K562 (cell line): ENCODE data around the gene USP15. TPM values are rescaled to one million over a fixed set of nuclear protein-coding genes. Genes with fewer than 3 reads are reported as not detected.

Experiments used
- HSF4 ChIP-seq: fragments of 250-450 bp; sonication (Bioruptor Pico); IDR thresholded peaks from 2 replicates; pipeline ENCODE4 v2.1.2; 2022; ENCODE audit warnings: mild to moderate bottlenecking, moderate library complexity, borderline replicate concordance
- ZNF41 ChIP-seq: fragments of 250-450 bp; sonication (Bioruptor Pico); conservative IDR thresholded peaks from 2 replicates; pipeline ENCODE4 v1.4.0; 2020; ENCODE audit warnings: mild to moderate bottlenecking
- polyA plus RNA-seq, 8 experiments: library from polyadenylated mRNA; depleted of rRNA in 4 of 8; stranded (reverse) in 5 of 8; unstranded in 3 of 8; fragments of >200 nt; fragmentation: Nextera tagmentation in 2 of 8; fragmentation: Illumina TruSeq in 1 of 8; extraction: Ambion mirVana in 2 of 8; extraction: Trizol in 1 of 8; gene quantifications; 2 replicates each; pipeline versions ENCODE4 v1.2.1 to v1.2.3, GENCODE V29; 2011 to 2014; ENCODE audit warnings: inconsistent platforms in 1 of 8, missing spikeins in 1 of 8
- total RNA-seq, 7 experiments: library from RNA; depleted of rRNA in 6 of 7; stranded (reverse); fragments of >200 nt in 6 of 7; fragmentation: Illumina TruSeq in 2 of 7; extraction: Trizol in 2 of 7; gene quantifications; 2 replicates each; pipeline versions ENCODE4 v1.2.1 to v1.2.3, GENCODE V29; 2011 to 2021; ENCODE audit warnings: low replicate concordance in 1 of 7
- TF ChIP-seq, protein P1 (sequence below): fragments of 450-650 bp; IDR thresholded peaks from 2 replicates; pipeline ENCODE4 v1.6.1; 2016; ENCODE audit warnings: mild to moderate bottlenecking, moderate library complexity
- TF ChIP-seq, protein P2 (sequence below): fragments of 450-650 bp; formaldehyde crosslinking; IDR thresholded peaks from 2 replicates; pipeline ENCODE4 v1.4.0; 2020; ENCODE audit warnings: mild to moderate bottlenecking, moderate library complexity

The USP15 gene
- total and polyA plus RNA-seq, 9 of the 15 experiments (the other 6 are each of a cell fraction or from before 2014, with no cell fraction given), result 140 to 272 (median 182) TPM

DNA sequence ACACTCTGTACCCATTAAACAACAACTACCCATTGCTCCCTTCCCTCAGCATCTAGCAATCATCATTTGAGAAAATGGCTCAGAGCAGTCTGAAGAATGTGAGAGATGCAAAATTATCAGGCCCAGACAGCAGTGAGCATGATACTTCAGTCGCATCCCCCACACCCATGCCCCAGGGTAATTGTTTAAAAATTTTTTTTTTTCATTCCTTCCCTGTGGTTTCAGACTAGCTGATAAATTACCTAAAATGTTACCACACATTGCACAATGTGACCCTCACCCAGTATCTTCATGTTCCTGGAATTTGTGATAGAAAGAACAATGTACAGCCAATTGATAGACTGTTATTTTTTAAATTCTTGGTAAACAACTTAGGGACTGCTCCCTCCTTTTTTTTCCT is 11.3 kb upstream of the USP15 start (continued):
- TF ChIP-seq, protein P1, sequence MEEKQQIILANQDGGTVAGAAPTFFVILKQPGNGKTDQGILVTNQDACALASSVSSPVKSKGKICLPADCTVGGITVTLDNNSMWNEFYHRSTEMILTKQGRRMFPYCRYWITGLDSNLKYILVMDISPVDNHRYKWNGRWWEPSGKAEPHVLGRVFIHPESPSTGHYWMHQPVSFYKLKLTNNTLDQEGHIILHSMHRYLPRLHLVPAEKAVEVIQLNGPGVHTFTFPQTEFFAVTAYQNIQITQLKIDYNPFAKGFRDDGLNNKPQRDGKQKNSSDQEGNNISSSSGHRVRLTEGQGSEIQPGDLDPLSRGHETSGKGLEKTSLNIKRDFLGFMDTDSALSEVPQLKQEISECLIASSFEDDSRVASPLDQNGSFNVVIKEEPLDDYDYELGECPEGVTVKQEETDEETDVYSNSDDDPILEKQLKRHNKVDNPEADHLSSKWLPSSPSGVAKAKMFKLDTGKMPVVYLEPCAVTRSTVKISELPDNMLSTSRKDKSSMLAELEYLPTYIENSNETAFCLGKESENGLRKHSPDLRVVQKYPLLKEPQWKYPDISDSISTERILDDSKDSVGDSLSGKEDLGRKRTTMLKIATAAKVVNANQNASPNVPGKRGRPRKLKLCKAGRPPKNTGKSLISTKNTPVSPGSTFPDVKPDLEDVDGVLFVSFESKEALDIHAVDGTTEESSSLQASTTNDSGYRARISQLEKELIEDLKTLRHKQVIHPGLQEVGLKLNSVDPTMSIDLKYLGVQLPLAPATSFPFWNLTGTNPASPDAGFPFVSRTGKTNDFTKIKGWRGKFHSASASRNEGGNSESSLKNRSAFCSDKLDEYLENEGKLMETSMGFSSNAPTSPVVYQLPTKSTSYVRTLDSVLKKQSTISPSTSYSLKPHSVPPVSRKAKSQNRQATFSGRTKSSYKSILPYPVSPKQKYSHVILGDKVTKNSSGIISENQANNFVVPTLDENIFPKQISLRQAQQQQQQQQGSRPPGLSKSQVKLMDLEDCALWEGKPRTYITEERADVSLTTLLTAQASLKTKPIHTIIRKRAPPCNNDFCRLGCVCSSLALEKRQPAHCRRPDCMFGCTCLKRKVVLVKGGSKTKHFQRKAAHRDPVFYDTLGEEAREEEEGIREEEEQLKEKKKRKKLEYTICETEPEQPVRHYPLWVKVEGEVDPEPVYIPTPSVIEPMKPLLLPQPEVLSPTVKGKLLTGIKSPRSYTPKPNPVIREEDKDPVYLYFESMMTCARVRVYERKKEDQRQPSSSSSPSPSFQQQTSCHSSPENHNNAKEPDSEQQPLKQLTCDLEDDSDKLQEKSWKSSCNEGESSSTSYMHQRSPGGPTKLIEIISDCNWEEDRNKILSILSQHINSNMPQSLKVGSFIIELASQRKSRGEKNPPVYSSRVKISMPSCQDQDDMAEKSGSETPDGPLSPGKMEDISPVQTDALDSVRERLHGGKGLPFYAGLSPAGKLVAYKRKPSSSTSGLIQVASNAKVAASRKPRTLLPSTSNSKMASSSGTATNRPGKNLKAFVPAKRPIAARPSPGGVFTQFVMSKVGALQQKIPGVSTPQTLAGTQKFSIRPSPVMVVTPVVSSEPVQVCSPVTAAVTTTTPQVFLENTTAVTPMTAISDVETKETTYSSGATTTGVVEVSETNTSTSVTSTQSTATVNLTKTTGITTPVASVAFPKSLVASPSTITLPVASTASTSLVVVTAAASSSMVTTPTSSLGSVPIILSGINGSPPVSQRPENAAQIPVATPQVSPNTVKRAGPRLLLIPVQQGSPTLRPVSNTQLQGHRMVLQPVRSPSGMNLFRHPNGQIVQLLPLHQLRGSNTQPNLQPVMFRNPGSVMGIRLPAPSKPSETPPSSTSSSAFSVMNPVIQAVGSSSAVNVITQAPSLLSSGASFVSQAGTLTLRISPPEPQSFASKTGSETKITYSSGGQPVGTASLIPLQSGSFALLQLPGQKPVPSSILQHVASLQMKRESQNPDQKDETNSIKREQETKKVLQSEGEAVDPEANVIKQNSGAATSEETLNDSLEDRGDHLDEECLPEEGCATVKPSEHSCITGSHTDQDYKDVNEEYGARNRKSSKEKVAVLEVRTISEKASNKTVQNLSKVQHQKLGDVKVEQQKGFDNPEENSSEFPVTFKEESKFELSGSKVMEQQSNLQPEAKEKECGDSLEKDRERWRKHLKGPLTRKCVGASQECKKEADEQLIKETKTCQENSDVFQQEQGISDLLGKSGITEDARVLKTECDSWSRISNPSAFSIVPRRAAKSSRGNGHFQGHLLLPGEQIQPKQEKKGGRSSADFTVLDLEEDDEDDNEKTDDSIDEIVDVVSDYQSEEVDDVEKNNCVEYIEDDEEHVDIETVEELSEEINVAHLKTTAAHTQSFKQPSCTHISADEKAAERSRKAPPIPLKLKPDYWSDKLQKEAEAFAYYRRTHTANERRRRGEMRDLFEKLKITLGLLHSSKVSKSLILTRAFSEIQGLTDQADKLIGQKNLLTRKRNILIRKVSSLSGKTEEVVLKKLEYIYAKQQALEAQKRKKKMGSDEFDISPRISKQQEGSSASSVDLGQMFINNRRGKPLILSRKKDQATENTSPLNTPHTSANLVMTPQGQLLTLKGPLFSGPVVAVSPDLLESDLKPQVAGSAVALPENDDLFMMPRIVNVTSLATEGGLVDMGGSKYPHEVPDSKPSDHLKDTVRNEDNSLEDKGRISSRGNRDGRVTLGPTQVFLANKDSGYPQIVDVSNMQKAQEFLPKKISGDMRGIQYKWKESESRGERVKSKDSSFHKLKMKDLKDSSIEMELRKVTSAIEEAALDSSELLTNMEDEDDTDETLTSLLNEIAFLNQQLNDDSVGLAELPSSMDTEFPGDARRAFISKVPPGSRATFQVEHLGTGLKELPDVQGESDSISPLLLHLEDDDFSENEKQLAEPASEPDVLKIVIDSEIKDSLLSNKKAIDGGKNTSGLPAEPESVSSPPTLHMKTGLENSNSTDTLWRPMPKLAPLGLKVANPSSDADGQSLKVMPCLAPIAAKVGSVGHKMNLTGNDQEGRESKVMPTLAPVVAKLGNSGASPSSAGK, result peak; percentile 15; the same call in 1 of the 2 replicates
- TF ChIP-seq, protein P2, sequence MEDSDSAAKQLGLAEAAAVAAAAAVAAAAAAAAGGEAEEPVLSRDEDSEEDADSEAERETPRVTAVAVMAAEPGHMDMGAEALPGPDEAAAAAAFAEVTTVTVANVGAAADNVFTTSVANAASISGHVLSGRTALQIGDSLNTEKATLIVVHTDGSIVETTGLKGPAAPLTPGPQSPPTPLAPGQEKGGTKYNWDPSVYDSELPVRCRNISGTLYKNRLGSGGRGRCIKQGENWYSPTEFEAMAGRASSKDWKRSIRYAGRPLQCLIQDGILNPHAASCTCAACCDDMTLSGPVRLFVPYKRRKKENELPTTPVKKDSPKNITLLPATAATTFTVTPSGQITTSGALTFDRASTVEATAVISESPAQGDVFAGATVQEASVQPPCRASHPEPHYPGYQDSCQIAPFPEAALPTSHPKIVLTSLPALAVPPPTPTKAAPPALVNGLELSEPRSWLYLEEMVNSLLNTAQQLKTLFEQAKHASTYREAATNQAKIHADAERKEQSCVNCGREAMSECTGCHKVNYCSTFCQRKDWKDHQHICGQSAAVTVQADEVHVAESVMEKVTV, result peak; percentile 29; the same call in 1 of the 2 replicates
- TF ChIP-seq HSF4 (CRISPR knock-in tag) (no peak), ZNF41 (no peak)
